SIG-M5 treated with dmso at 0.1 percent for 504 hours (cell line): ENCODE data around the gene HEMK1.
A peak's percentile ranks its signal among the peaks of the same experiment; 100 is the strongest.

Experiments
- DNase-seq: peaks from one replicate; lab custom pipeline; 2025; ENCODE audit not compliant: unreplicated experiment; lab: John Stamatoyannopoulos, UW

HEMK1 gene

DNA sequence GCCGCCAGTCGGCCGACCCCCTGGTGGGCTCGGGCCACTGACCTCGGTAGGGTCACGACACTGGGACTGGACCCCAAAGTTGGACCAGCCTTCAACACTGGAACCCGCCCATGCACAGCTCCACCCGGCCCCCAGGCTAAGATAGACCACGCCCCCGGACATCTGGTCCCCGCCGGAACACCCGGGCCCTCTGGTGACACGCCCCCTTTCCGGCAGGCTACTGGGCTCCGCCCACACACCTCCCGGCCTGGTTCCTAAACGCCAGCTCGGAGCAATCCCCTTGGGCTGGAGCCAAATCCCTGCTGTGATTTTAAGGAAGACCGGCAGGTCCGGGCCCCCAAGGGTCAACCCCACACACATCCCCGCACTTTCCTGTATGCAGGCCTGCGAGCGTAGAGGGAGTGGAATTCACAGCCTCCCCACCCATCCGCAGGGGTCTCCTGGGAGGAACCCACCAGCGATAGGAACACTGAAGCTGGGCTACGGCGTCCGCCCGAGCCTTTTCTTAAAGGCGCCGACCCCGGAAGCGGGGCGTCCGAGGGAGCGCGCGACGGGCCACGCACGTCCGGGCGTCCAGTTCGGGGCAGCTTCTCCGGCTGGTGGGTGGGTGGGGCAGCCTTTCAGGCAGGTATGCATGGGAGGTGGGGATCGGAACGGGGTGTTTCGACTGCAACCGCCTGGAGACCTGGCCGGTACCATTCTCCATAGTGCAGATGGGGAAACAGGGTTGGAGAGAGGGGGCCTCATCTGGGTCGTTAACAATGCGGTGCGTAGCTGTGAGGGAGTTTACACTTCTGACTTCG is at the start of gene HEMK1:
Gene HEMK1 (plus strand): TSS at position 576 of the 803 bp plus-strand sequence. CDS start 1,583 bp downstream, outside the sequence.
- DNase-seq, result peak; percentile 90

DNA sequence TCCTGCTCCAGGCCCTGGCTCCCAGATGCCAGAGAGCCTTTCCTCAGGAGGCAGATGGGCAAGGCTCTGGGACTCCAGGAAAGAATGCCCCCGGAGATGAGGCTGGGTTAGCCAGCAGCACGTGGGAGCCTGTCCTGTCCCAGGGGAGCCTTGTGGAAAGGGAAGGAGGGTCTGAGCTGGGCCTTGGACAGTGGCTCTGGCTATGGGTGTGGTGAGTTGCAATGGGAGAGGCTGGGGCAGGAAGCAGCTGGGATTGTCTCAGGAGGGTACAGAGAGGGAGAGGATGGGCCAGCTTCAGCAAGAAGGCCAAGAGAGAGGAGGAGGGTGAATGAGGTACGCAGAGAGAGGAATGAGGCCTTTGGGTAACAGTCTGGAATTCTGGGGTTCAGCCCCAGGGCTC is 48.5 kb upstream of the HEMK1 start:
- no peak for DNase-seq

GRCh38 chr3:50521572-50521971 is 47.8 kb upstream of the HEMK1 start:
- no peak for DNase-seq

GRCh38 chr3:50523279-50523811 is 46.0 kb upstream of the HEMK1 start:
- DNase-seq, result no peak

DNA sequence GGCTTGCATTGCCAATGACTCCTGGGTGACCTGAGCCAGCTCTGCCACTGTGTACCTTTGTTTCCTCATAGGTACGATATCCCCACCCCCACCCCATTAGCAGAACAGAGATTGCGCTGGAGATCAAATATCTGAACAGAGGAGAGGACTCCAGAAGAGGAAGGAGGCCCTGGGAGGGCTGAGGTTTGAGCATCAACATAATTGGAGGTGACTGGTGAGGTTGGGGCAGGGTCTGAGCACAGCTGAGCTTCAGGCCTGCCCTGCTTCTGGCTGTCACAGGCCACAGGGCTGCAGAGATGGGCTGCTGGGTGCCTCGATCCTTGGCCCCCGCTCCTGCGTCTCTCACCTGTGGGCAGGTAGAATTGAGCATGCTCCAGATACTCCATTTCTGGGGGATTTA is 44.6 kb upstream of the HEMK1 start:
- no peak for DNase-seq

DNA sequence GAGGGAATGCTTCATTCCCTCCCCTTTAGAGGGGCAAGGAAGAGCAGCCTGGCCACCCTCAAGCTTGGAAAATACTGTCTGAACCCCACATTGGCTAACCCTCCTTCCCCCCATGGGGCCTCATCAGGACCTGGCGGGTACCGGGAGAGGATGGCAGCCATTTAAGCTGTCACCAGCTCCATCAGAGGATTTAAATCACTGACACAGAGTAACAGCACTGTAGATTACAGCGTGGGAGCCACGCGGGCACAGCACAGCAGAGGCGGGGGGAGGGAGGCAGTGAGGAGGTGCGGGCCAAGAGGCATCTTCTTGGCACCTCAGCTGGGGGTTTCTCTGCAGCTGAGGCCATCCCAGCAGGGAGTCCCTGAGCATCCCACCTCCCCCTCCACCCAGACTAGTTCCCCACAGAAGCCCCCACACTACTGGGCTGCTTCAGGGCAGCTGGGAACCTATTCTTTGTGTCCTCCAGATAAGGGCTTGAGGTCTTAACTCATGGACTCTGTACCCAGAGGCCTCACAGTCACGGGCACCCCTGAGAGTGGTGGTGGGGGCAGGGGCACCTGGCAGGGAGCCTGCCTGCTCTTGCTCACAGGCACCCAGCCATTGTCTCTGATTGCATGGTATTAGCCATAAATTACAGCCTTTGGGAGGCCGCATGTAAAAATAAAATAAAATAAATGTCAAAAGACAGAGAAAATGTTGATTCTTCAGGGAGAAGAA is 44.0 kb upstream of the HEMK1 start:
- no peak for DNase-seq

GRCh38 chr3:50525987-50526386 is 43.3 kb upstream of the HEMK1 start:
- DNase-seq, result peak; percentile 83

- DNase-seq, result no peak
Observed at GRCh38 chr3:50530001-50530970, 39.0 kb upstream of the HEMK1 start.

GRCh38 chr3:50531201-50531600 is 38.1 kb upstream of the HEMK1 start:
- DNase-seq, result no peak

DNA sequence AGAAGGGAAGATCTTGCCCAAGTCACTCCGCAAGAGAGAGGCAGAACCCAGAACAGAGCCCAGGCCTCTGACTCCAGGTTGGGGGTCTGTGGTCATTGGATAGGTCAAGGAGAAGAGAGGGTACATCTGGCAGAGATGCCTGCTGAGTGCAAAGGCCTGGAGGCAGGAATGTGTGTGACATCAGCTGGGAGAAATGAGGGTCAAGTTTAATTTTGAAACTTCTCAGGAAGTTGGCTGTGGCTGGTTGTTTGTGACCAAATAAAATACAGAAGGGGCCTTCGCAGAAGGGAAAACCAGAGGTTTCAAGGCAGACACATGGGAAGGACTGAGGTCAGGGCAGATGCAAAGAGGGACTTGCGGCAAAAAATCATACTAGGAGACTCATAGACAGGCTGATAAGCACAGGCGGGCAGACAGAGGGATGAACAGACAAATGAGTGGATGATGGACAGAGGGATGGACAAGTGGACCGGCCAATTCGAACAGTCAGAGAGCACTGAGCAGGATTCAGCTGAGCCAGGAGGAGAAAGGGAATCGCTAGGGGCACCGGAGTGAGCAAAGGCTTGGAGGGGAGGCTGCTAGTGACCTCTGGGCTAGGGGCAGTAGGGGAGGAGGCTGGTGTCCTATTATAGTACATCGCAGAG is 37.1 kb upstream of the HEMK1 start:
- no peak for DNase-seq

DNA sequence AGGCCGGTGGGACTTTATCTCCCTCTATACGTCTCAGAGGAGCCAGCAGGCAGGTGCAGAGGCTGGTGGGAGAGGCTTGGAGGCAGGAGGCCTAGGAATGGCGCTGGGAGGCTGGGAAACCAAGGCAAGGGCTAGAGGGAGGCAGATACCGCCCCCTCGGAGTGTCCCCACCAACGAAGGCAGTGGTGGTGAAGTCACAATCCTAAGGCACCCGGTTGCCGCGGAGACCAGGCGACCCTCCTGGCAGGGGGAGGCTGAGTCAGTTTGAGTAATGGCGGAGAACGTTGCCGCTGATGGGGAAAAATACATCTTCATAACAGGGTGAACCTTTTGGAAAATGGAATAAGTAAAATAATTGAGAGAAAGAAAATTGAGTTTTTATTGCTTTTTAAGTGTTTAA is 36.0 kb upstream of the HEMK1 start:
- DNase-seq, result no peak

DNA sequence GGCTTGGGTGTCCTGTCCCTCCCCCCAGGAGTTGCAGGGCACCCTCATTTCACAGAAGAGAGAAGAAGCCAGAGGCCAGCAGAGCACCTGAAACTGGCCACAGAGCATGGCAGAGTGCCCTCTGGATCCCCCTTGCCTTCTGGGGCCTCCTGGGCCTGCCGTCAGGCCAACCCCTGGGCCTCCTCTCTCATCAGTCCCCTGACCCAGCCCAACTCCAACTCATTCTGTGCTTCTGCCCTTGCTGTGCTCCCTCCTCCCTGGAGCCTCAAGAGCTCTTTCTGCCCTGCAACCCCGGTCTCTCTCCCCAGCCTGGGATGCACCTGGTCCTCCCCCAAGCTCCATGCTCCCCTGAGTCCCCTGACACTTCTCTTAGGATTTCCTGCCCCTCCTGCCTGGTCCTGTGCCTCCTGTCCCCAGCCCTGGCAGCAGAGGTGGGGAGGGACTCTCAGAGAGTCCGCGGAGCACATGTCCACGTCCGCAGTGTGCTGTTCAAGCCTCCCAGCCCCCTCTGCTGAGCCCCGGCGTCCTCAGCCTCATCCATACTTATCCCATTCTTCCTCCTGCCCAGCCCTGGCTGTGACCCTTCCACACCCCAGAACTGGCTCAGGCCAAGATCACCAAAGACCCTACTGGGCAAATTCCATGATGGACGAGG is 35.4 kb upstream of the HEMK1 start:
- no peak for DNase-seq

GRCh38 chr3:50534681-50535330 is 34.5 kb upstream of the HEMK1 start:
- no peak for DNase-seq

GRCh38 chr3:50536471-50537180 is 32.7 kb upstream of the HEMK1 start:
- no peak for DNase-seq

GRCh38 chr3:50537421-50538129 is 31.7 kb upstream of the HEMK1 start:
- no peak for DNase-seq

GRCh38 chr3:50539356-50540286 is 29.7 kb upstream of the HEMK1 start:
- DNase-seq, result no peak
